Ecto neural progenitor cell (in vitro differentiated cells): ENCODE data around the gene IGFL2.
"Not testable (repeated sequence)": the region's sequence is repeated elsewhere in the genome, so short reads cannot be mapped to it uniquely, and the experiment has no call there.

ENCODE experiments used
- DNase-seq: peaks from one replicate; pipeline ENCODE4 v3.0.0-alpha.2; 2018; ENCODE audit warnings: low spot score

The IGFL2 gene

DNA sequence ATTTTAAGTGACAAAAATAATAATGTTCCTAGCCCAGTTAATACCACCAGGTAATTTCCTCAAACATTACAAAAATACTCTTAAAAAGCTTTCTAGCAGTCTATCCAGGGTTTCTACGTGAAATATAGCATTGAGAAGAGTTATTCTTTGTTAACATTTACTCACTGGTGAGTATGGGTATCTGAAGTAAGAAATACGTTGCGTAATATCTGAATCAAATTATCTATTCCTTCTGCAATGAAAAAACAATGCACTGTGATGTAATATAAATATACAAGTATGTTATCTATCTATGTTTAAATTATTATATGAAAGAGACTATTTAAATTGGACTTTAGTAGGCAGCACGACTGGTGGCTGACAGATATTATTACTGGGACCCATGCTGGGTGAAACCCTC is 5.7 kb upstream of the IGFL2 start:
- no peak for DNase-seq

DNA sequence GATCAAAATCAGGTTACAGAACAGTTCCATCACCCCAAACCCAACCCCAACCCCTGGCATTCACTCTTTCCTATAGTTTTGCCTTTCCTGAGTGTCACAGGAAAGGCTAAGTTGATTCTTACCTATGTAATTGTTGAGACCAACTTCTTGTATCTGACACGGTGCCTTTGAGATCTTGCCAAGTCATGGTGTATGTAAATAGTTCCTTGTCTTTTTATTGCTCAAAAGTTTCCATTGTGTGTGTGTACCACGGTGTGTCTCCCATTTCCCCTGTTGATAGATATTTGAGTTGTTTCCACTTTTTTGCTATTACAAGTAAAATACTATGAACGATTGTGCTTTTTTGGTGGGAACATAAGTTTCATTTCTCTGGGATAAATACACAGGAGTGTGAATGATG is 3.3 kb upstream of the IGFL2 start:
- no peak for DNase-seq

GRCh38 chr19:46147166-46147740 is 785 bp upstream of the IGFL2 start:
- no peak for DNase-seq

- DNase-seq = no peak
Observed at GRCh38 chr19:46150606-46151005, 2.6 kb downstream of the IGFL2 start.

GRCh38 chr19:46155237-46155636 is 7.2 kb downstream of the IGFL2 start:
- no peak for DNase-seq

- no peak for DNase-seq
Observed at GRCh38 chr19:46159418-46160232, 11.6 kb downstream of the IGFL2 start.

DNA sequence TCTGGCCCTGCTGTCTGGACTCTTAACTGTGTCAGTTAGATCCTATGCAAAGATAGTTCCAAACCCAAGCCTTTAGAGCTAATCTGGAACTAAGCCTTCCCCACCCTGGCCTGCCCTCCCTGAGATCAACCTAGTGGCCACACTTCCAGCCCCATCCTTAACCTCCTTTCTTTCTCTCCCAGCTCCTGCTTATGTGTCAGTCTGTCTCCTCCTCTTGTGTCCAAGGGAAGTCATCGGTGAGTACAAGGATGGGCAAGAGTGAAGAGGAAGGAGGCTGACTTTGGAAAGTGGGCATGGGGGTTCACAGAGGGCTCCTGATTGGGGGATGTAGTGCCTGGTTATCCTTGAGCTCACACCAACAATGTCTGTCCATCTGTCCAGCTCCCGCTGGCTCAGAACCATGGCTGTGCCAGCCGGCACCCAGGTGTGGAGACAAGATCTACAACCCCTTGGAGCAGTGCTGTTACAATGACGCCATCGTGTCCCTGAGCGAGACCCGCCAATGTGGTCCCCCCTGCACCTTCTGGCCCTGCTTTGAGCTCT is 12.3 kb downstream of the IGFL2 start:
- DNase-seq = no peak

DNA sequence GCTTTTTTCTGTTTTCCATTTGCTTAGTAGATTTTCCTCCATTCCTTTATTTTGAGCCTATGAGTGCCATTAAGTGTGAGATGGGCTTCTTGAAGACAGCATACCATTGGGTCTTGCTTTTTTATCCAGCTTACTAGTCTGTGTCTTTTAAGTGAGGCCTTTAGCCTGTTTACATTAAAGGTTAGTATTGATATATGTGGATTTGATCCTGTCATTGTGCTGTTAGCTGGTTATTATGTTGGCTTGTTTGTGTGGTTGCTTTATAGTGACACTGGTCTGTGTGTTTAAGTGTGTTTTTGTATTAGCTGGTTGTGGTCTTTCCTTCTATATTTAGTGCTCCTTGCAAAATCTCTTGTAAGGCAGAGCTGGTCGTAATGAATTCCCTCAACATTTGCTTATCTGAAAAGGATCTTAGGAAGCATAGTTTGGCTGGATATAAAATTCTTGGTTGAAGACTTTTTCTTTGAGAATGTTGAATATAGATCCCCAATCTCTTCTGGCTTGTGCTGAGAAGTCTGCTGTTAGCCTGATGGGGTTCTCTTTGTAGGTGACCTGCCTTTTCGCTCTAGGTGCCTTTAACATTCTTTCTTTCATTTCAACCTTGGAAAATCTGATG is 13.7 kb downstream of the IGFL2 start:
- not testable (repeated sequence) for DNase-seq

GRCh38 chr19:46162731-46163130 is 14.7 kb downstream of the IGFL2 start:
- no peak for DNase-seq

DNA sequence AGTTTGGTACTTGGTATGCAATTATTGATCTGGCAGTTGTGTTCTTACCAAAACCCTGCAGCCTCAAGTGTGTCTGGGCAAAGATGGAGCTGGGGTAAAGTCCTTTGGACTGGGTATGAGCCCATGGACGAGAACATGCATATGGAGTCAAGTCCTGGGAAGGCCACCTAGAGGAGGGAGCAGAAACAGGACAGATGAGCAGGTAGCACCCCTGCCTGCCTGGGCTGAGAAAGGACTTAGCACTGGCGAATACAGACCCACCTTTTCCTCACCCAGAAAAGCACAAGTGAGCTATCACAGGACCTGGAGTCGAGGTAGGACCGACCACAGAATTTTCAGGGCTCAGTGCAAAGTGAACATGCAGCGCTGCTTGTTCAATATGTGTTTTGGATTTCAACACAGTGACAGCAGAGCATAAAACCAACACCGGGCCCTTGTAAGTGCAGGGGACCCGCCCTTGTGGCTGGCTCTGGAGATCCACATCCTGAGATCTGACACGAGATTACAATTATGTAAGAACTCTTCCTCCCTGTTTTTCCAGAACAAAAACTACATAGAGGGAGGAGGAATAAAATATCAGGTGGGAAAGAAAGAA is 25.9 kb downstream of the IGFL2 start:
- no peak for DNase-seq

GRCh38 chr19:46176116-46176860 is 28.2 kb downstream of the IGFL2 start:
- DNase-seq = no peak

GRCh38 chr19:46179076-46179759 is 31.2 kb downstream of the IGFL2 start:
- DNase-seq = no peak

- no peak for DNase-seq
Observed at GRCh38 chr19:46180701-46181387, 32.8 kb downstream of the IGFL2 start.

GRCh38 chr19:46181388-46181779 is 33.3 kb downstream of the IGFL2 start:
- no peak for DNase-seq

DNA sequence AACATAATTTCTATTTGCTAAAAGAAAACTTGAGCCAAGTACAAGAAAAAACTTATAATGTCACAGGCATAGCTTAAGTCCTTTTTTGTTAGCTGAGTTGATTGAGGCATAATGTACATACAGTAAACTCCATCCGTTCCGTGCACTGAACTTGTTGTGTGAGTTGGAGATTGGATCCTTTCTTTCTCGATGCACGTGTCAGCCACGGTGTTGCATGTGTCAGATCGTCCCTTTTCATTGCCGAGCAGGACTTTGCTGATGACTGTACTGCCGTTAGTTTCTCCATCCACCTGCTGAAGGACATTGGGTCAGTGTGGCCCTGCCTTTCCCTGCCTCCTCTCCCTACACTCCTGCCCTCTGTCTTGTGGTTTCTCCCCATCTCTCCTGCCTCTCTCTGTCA is 34.4 kb downstream of the IGFL2 start:
- no peak for DNase-seq

DNA sequence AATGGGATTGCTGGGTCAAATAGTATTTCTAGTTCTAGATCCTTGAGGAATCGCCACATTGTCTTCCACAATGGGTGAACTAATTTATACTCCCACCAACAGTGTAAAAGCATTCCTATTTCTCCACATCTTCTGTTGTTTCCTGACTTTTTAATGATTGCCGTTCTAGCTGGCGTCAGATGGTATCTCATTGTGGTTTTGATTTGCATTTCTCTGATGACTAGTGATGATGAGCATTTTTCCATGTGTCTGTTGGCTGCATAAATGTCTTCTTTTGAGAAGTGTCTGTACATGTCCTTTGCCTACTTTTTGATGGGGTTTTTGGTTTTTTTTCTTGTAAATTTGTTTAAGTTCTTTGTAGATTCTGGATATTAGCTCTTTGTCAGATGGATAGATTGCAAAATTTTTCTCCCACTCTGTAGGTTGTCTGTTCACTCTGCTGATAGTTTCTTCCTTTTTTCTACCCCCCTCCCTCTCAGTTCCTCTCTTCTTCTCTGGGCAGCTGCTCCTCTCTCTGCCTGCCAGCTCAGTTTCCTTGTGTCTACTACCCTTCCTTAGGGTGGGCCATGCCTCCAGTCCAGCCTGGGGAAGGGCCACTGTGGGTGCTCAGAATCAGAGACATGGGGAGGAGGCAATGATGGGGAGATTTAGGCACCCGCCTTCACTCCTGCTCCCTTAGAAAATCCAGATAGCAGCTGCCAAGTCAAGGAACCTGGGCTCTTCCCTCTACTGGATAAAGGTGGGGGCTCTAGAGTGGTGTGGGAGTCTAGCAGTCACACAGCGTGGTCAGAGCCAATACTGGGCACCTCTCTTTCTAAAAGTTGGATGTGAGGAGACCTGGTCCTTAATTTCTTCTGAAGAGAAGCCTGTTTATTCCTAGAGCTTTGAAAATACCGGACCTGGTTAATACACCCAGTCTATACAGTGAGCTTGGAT is 37.0 kb downstream of the IGFL2 start:
- DNase-seq = not testable (repeated sequence)

DNA sequence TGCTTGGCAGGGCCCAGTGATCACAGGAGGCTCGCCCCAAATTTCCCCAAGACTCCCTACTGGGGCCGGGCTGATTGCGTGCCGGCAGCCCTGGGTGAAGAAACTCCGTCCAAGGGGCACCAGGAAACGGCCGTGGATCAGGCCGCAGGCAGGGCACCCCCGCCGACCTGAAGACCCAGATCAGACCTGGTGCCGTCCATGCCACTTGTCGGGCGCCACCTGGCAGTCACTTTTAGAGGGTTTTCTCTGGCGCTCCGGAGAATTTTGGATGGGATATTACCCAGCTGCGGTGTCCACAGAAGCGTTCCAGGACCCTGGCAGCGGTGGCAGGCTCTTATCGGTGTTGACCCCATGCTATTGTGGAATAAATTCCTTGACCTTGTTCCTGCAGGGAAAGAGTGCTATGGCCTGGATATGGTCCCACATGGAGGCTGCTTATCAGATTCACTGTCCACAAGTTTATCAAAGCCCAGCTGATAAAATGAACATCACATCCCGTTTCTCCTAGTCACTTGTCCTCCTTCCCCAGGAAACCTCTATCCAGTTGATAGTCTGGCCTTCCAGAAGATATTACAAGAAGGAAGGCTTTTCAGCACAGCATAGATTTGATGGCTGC is 38.2 kb downstream of the IGFL2 start:
- DNase-seq = no peak

DNA sequence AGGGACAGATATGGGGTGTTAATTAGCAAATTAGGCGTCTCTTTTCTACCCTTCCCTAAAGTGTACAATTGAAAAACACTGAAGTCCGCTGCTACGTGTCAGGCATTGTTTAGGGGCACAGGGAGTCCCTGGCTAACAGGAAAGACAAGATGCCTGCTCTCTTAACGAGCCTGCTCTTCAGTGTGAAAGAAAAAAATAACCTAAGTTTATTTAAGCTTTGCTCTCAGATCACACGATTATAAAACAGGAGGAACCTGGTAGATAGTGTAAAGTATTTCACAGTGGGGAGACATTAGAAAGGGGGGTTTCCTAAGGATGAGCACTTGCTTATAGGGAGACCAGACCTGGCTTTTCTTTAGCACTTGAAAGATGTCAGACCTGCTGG is 38.7 kb downstream of the IGFL2 start:
- DNase-seq = no peak
